Neural progenitor cell (in vitro differentiated cells): Measurements from ENCODE around the gene DNAJB8.

ENCODE experiments used
- CTCF ChIP-seq: fragments of 200-600 bp; sonication (generic); IDR thresholded peaks from 2 replicates; pipeline ENCODE4 v1.5.1; 2017; ENCODE audit warnings: antibody characterized with exemption, mild to moderate bottlenecking
- EZH2phosphoT487 ChIP-seq: fragments of 200-600 bp; sonication (generic); IDR thresholded peaks from 2 replicates; pipeline ENCODE4 v1.6.1; 2017; ENCODE audit warnings: antibody characterized with exemption

DNA sequence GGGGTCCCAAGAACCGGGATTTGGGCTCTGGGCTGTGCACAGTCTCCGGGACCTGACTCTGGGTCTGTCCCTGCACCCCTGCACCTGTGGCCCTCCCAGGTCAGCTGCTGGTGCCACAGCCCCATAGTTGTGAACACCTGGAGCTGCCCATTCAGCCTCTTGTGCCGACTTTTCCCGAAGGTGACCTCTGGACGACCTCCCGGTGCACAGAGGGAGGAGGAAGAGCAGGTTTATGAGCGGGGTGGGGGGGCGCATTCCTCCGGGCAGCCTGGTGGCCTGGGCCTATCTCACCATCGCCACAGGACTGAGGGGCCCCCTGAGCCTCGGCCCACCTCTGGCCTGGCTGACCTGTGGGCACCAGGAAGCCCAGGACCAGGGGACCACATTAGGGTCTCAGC, 45.3 kb downstream of the DNAJB8 start:
- no peak for TF ChIP-seq EZH2phosphoT487
- no peak for TF ChIP-seq CTCF
